ENCODE measurements around the gene VIPR1. TPM values are rescaled to one million over a fixed set of nuclear protein-coding genes. Genes with fewer than 3 reads are reported as not detected.

VIPR1 gene
- total RNA-seq, 4 donors from 2014 or later: 121 to 565 (median 254) TPM

DNA sequence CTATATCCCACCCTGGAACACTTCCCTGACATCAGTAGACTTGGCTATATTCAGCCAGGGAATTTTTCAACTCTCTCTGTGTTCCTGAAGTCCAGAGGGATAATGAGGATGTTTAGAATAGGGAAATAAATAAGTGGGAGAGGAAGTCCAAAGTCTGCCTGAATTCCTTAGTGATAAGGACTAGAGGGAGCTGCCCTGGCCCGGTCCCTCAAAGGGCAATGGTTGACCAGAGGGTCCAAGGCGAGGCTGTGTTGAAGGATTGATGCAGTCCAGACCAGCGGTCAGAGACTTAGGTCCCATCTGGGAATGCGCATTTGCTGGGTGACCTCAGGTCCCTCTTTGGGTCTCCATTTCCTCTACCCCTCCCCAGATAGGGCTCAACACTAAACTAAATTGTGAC lies 7.9 kb downstream of the VIPR1 start:
- 61% methylated on average over 4 of the region's 4 CpGs; no CpG with 5 or more reads in 1 of the 2 donors for WGBS, 2 donors (ENCODE audit: low coverage in 1 of 2)
- intact Hi-C loops (cut with DNase I; ENCODE audit: low total_unique reads) (no loop called here), in situ Hi-C loops (cut with MboI; ENCODE audit: low pct_ligation_motif_present in 1 of 4, low pct_unique_long_range_greater_than_20kb in 1 of 4, low sequenced_read_pairs in 3 of 4) (no loop called here)
- DNase-seq: peak; percentile 58
- Histone ChIP-seq H3K4me3 (no peak overlapping the region), H3K27me3 (no peaks in the 10 kb centered on the region), H3K9me3 (no peaks in the 10 kb centered on the region), H3K36me3 (no peaks in the 10 kb centered on the region), H3K4me1 (peaks cover 20 to 78% (median 52%) of the 10 kb centered on the region in 4 donors), H3K27ac (peak overlapping the region; percentile 40 to 85 (median 66))
- TF ChIP-seq POLR2AphosphoS5 (IDR thresholded peaks at IDR 0.05) (peak in 2 of 3 donors; percentile 42 to 65), POLR2A (IDR thresholded peaks at IDR 0.05) (peak; percentile 30), EP300 (IDR thresholded peaks at IDR 0.05; ENCODE audit: low read depth) (no peak)
- TF ChIP-seq, protein P1, sequence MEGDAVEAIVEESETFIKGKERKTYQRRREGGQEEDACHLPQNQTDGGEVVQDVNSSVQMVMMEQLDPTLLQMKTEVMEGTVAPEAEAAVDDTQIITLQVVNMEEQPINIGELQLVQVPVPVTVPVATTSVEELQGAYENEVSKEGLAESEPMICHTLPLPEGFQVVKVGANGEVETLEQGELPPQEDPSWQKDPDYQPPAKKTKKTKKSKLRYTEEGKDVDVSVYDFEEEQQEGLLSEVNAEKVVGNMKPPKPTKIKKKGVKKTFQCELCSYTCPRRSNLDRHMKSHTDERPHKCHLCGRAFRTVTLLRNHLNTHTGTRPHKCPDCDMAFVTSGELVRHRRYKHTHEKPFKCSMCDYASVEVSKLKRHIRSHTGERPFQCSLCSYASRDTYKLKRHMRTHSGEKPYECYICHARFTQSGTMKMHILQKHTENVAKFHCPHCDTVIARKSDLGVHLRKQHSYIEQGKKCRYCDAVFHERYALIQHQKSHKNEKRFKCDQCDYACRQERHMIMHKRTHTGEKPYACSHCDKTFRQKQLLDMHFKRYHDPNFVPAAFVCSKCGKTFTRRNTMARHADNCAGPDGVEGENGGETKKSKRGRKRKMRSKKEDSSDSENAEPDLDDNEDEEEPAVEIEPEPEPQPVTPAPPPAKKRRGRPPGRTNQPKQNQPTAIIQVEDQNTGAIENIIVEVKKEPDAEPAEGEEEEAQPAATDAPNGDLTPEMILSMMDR (IDR thresholded peaks at IDR 0.05): no peak

DNA sequence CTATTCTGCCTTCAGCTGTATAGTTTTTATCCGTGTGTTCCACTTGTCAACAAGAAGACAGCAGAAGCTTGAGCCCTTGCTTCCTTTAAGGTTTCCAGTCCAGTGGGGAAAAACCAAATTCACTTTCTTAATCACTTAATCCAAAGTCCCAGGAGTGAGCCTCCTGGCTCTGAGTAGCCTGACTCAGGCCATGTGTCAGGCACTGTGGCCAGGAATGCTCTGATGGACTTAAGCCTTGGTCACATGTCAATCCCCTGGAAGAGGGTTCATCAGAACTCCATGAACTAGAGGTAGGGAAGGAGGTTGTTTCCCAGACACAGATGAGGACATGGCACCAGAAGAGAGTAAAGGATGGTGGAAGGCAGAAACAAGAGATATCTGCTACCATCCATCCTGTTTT lies 8.8 kb downstream of the VIPR1 start:
- intact Hi-C loops (cut with DNase I; ENCODE audit: low total_unique reads) (no loop called here), in situ Hi-C loops (cut with MboI; ENCODE audit: low pct_ligation_motif_present in 1 of 4, low pct_unique_long_range_greater_than_20kb in 1 of 4, low sequenced_read_pairs in 3 of 4) (no loop called here)
- H3K9me3 ChIP-seq: no peaks in the 10 kb centered on the region
- peaks cover 29 to 78% (median 51%) of the 10 kb centered on the region in 4 donors for H3K4me1 ChIP-seq
- WGBS, 2 donors (ENCODE audit: low coverage in 1 of 2): 81 to 100% methylated on average over 1 of the region's 1 CpG
- peak overlapping the region in 2 of 4 donors; percentile 81 to 85 for H3K27ac ChIP-seq
- TF ChIP-seq, protein P1 (IDR thresholded peaks at IDR 0.05): no peak
- no peak for TF ChIP-seq POLR2AphosphoS5 (IDR thresholded peaks at IDR 0.05)
- TF ChIP-seq EP300 (IDR thresholded peaks at IDR 0.05; ENCODE audit: low read depth): no peak
- TF ChIP-seq POLR2A (IDR thresholded peaks at IDR 0.05): no peak
- no peak overlapping the region for H3K4me3 ChIP-seq
- H3K36me3 ChIP-seq: no peaks in the 10 kb centered on the region
- no peaks in the 10 kb centered on the region for H3K27me3 ChIP-seq
- DNase-seq: no peak

DNA sequence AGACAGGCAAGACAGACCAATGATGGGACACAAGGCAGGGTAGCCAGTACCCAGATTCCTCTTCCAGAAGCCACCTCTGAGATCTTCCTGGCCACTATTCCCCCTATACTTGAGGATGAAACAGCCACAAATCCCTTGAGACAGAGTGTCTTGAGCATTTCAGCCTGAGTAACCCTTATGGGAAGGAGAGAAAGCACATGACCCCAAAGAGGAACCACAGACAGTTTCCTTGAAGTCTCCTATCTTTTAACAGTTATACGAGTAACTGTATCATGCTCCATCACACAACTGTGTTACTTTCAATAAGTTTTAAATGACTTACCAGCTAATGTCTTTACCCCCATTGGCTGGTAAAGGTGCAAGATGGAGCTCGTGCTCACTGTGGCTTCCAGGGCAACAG lies 9.3 kb downstream of the VIPR1 start:
- in situ Hi-C loops (cut with MboI; ENCODE audit: low pct_ligation_motif_present in 1 of 4, low pct_unique_long_range_greater_than_20kb in 1 of 4, low sequenced_read_pairs in 3 of 4) (no loop called here), intact Hi-C loops (cut with DNase I; ENCODE audit: low total_unique reads) (no loop called here)
- DNase-seq: no peak
- no peak overlapping the region for H3K27ac ChIP-seq
- H3K4me1 ChIP-seq: peaks cover 31 to 78% (median 54%) of the 10 kb centered on the region in 4 donors
- H3K4me3 ChIP-seq: no peak overlapping the region
- no peaks in the 10 kb centered on the region for H3K27me3 ChIP-seq
- H3K9me3 ChIP-seq: no peaks in the 10 kb centered on the region
- no peaks in the 10 kb centered on the region for H3K36me3 ChIP-seq
- WGBS, 2 donors (ENCODE audit: low coverage in 1 of 2): 77 to 86% methylated on average over 1 to 2 of the region's 2 CpGs
- TF ChIP-seq POLR2AphosphoS5 (IDR thresholded peaks at IDR 0.05) (no peak), POLR2A (IDR thresholded peaks at IDR 0.05) (no peak), EP300 (IDR thresholded peaks at IDR 0.05; ENCODE audit: low read depth) (no peak)
- TF ChIP-seq, protein P1 (IDR thresholded peaks at IDR 0.05): no peak

DNA sequence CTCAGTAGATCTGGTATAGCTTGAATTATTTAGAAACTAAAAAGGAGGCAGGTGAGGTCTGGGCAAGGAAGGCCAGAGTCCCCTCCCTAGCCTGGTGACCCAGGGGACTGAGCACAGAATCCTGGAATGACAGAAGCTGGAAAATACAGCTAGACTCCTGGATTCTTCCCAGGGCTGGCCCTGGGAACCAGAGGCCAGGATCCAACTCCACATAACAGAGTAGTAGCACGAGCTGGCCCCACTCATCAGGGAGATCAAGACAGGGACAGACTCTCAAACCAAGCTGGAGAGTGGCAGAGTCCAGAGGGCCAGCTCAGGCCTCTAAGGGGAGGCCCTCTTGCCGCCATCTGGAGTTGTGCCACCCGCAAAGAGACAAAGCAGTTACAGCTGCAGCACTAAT lies 10.7 kb downstream of the VIPR1 start:
- in situ Hi-C loops (cut with MboI; ENCODE audit: low pct_ligation_motif_present in 1 of 4, low pct_unique_long_range_greater_than_20kb in 1 of 4, low sequenced_read_pairs in 3 of 4) (no loop called here), intact Hi-C loops (cut with DNase I; ENCODE audit: low total_unique reads) (no loop called here)
- no peak for TF ChIP-seq POLR2A (IDR thresholded peaks at IDR 0.05)
- TF ChIP-seq EP300 (IDR thresholded peaks at IDR 0.05; ENCODE audit: low read depth): no peak
- no peak for TF ChIP-seq POLR2AphosphoS5 (IDR thresholded peaks at IDR 0.05)
- TF ChIP-seq, protein P1 (IDR thresholded peaks at IDR 0.05): no peak
- peaks cover 31 to 78% (median 59%) of the 10 kb centered on the region in 4 donors for H3K4me1 ChIP-seq
- peak overlapping the region in 1 of 4 donors; percentile 20 for H3K27ac ChIP-seq
- H3K4me3 ChIP-seq: no peak overlapping the region
- no peaks in the 10 kb centered on the region for H3K9me3 ChIP-seq
- H3K27me3 ChIP-seq: no peaks in the 10 kb centered on the region
- no peaks in the 10 kb centered on the region for H3K36me3 ChIP-seq
- no peak for DNase-seq
- WGBS, 2 donors (ENCODE audit: low coverage in 1 of 2): 61% methylated on average over 3 of the region's 3 CpGs; no CpG with 5 or more reads in 1 of the 2 donors
